SHP77 treated with DMSO at 0.1 percent for 48 hours (cell line): Measurements from ENCODE around the gene ASPA.
"Not testable (repeated sequence)": the region's sequence is repeated elsewhere in the genome, so short reads cannot be mapped to it uniquely, and the experiment has no call there.

Experiments
- DNase-seq: peaks from one replicate; lab custom pipeline; 2025; lab: John Stamatoyannopoulos, UW

The ASPA gene

DNA sequence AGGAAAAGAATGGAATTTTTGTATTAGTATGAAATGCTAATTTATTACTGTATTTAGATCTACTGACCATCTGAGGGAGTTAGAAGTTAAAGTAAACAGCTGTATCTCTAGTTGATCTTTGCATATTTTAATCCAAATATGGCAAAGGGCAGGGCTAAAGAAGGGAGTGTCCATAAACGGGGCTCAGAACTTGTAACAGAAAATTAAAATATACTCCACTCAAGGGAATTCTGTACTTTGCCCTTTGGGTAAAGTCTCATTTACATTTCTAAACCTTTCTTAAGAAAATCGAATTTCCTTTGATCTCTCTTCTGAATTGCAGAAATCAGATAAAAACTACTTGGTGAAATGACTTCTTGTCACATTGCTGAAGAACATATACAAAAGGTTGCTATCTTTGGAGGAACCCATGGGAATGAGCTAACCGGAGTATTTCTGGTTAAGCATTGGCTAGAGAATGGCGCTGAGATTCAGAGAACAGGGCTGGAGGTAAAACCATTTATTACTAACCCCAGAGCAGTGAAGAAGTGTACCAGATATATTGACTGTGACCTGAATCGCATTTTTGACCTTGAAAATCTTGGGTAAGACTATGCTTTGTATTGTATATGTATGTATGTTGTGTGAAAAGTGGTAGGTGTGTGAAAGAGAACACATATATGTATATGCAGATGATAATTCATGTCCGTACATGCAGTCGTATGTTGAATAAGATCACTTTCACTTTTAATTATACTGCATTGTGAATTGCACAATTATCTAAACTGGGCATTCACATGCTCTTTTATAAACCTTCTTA lies at the start of gene ASPA:
ASPA (plus strand) TSS at position 186 of the 799 bp plus-strand sequence; CDS start at position 349, 163 bp downstream.
- no peak for DNase-seq

GRCh38 chr17:3433215-3433614 lies 42.6 kb upstream of the ASPA start:
- not testable (repeated sequence) for DNase-seq

GRCh38 chr17:3433741-3434140 lies 42.1 kb upstream of the ASPA start, which contains the start of gene OR1E2:
Gene OR1E2 (minus strand): TSS chr17:3433841. CDS start chr17:3433841, 0 bp downstream.
- DNase-seq: no peak

DNA sequence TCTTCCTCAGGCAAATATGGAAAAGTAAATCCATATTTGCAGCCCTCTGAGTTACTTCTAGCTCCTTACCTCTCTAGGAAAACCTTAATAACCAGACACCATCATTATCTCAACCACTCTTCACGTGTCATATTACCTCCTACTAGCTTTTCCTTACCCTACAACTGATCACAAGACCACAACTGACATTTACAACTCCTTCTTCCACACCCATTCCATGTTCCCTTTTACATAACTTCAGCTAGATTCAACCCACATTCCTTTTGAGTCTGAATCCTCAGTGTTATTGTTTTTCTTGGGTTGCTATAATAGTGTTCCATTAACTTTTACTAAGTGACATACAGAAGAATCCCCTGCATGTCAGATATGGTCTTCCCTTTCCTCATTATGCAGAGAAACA lies 37.4 kb upstream of the ASPA start:
- no peak for DNase-seq

DNA sequence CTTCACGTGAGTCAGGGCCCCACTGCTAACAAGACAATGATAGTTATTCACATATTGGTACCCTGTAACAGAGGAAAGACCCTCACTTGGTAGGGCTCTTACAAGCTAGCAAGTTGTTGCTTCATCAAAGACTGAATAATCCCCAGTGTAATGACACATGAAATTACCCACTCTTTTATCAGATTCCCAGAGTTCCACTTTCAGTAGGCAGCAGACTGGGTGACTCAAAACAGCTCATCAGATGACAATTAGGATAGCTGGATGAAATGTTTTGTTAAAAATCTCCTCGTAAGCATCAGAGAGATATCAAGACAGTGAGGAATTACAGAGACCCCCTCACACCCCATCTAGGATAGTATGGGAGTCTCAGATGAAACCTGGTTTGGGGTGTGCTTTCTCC lies 35.3 kb upstream of the ASPA start:
- no peak for DNase-seq

DNA sequence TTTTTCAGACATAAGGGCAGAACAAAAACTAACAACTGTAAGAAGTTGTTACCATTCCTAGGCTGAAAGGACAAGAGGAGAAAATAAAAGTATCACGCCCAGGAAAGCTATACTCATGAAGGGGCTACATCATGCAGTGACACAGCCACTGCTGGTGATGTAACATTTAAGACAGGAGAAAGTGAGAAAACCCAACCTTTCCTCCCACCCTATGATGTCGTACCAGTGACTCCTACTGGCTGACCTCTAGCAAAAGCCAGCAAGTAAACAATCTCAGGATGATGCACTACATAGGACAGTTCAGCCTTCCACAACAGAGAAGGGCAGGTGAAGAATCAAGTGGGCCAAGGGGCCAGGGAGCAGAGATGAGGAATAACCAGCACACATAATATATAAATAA lies 28.2 kb upstream of the ASPA start:
- no peak for DNase-seq

GRCh38 chr17:3448059-3448665 lies 27.6 kb upstream of the ASPA start:
- no peak for DNase-seq

DNA sequence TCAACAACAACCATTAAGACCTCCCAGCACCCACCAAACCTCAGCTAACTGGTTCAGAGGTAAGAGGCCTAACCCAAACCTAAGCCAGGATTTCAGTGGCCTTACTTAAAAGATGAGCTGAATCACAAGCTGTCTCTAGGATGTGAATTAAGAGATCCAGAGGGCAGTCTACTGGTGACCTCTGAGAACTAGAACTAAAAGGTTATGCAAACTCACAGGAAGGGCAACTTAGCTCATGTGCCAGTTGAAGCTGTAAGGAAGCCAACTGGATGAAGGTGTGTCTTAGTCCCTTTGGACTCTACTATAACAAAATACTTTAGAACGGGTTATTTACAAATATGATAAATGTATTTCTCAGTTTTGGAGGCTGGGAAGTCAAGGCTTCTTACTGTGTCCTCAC lies 9.4 kb upstream of the ASPA start:
- DNase-seq: not testable (repeated sequence)

DNA sequence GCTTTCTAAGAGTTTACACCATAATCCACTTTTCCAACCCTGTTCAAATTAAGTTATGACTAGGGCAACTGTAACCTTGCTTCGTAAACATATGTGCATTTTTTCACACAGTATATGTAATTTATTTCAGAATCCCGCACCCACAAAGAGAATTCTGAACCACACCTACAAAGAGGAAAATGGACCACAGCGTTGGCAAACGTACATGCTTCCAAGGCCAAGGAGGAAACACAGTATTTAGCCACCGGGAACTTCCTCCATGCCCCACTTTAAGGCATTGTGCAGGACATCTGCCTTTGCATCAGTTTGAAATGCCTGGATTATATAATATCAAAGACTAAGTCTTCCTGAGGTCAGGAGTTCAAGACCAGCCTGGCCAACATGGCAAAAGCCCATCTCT lies 6.3 kb upstream of the ASPA start:
- no peak for DNase-seq

GRCh38 chr17:3471599-3471998 lies 4.2 kb upstream of the ASPA start, which contains the start of gene SPATA22:
Gene SPATA22 (minus strand): TSS chr17:3471819. CDS start chr17:3469325, 2,494 bp downstream.
- no peak for DNase-seq

GRCh38 chr17:3472137-3472536 lies 3.7 kb upstream of the ASPA start:
- DNase-seq: no peak

DNA sequence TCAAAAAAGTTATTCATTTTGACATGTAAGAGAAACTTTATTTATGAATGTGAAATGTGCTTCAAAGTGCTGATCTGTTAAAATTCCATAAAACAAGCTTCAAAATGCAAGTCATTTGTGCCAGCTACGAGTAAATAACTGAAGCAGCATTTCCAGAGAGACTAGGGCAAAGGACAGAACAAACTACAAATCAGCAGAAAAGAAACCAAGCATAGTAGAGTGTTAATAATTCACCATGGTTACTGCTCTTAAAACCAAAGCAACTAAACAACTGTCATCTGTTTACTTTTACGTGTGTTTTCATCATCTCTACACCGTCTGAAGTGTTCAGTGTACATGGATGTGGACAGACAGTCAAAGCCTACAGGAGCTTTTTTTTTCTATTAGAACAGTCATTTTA lies 1.6 kb upstream of the ASPA start:
- DNase-seq: no peak

DNA sequence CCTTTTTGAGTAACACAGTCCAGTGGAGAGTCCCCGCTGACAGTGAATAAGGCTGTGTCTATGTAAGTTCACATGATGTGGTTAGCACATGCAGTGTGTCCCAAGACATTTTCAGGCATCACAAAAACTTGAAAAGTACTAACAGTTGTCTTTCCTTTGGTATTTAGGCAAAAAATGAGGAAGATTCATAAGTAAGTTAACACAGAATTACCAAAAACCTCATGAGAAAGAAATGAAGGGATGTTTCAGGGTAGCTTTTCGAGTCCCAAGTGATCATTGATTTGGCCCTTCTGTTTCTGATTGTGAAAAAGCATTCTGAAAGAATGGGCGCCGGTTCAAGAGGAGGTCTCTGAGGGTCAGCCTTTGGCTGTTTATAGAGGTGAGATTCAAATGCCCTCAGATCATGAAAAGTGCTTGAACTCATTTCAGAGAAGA lies 529 bp upstream of the ASPA start:
- DNase-seq: no peak

GRCh38 chr17:3479988-3480387 lies 4.2 kb downstream of the ASPA start:
- DNase-seq: no peak

- DNase-seq: no peak
Observed at GRCh38 chr17:3482852-3483251, 7.1 kb downstream of the ASPA start.

- DNase-seq: no peak
Observed at GRCh38 chr17:3485481-3486068, 9.8 kb downstream of the ASPA start.

DNA sequence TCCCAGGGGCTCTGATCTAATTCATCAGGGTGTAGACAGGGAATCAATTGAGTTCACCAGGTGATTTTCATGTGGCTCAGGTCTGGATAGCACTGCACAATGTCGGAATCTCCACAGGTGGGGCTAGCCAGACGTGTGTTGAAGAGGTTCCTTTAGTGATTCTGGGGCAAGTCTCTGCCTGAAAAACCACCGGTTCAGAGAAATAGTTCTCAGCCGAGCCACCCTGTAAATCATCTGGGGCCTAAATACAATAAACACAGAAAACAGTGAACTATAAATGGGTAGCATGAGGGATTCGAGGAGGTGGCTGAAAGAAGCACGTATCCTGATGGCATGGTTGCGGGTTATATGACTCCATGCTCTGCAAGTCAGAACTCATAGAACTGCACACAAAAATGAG lies 21.3 kb downstream of the ASPA start:
- no peak for DNase-seq

DNA sequence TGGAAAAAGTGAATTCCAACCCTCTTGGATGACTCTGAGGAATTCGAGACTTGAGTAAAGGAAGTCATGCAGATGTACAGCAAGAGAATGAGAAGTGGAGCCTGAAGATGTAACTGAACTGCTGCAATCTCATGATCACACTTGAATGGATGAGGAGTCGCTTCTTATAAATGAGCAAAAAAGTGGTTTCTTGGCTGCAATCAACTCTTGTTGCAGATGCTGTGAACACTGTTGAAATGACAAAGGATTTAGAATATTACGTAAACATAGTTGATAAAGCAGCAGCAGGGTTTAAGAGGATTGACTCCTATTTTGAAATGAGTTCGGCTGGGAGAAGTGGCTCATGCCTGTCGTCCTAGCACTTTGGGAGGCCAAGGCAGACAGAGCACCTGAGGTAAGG lies 25.5 kb downstream of the ASPA start:
- DNase-seq: no peak

DNA sequence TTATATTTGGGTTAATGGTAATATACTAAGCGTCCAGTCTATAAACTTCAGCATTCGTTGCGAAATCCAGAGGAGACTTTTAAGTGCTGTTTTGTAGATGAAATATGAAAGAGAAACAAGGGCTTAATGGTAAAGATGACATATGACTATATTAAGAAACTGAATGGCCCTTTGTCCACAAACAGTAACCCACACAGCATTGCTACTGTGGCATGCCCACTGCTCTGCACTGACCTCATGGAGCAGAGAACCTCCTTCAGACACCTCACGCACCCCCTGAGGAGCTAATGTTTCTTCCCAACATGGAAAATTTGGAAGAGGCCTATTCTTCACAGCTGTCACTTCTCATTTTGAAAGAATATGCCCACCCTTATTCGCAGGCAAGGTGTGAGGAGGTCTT lies 26.7 kb downstream of the ASPA start:
- DNase-seq: no peak

GRCh38 chr17:3503285-3503684 lies 27.5 kb downstream of the ASPA start:
- no peak for DNase-seq

- DNase-seq: no peak
Observed at GRCh38 chr17:3505008-3505407, 29.2 kb downstream of the ASPA start.

GRCh38 chr17:3506054-3506453 lies 30.3 kb downstream of the ASPA start:
- DNase-seq: no peak

DNA sequence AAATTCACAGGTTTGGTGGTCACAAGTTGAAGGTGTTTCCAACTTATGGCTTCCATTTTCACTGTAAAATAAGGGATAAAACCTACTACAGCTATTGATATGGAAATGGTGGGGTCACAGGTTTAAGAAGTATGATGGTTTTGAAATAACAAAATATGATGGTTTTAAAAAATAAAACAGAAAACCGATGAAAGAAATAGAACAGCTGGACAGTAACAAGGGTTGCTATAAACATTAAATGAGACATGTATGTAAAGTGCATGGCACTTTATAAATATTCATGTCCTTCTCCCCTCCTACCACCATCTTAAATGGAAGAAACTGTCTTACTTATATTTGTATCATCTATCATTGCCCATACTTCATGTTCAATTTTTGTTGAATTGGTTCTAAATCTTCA lies 31.3 kb downstream of the ASPA start:
- DNase-seq: no peak
